SK-N-SH treated with all-trans-retinoic acid at 6 μM for 48 hours (cell line): Measurements from ENCODE around the gene CRELD2.

Source experiments
- ATAC-seq: fragments of 200-7000 bp; cut with Tn5 transposase; 3 replicates; pipeline ENCODE4 v1.9.1; 2020; ENCODE audit warnings: mild to moderate bottlenecking, moderate library complexity
- ARNTL ChIP-seq: fragments of 450-650 bp; formaldehyde crosslinking; IDR thresholded peaks from 2 replicates; pipeline ENCODE4 v1.5.0; 2020; ENCODE audit warnings: low read depth, mild to moderate bottlenecking, moderate library complexity, borderline replicate concordance
- BACH2 ChIP-seq: fragments of 250-450 bp; sonication (Bioruptor Pico); IDR thresholded peaks from 2 replicates; pipeline ENCODE4 v1.9.0; 2021; ENCODE audit warnings: mild to moderate bottlenecking, borderline replicate concordance
- CREB5 ChIP-seq: fragments of 250-450 bp; sonication (Bioruptor Pico); IDR thresholded peaks from 2 replicates; pipeline ENCODE4 v1.5.1; 2020; ENCODE audit warnings: low read depth, mild to moderate bottlenecking, moderate library complexity
- CSDC2 ChIP-seq: fragments of 250-450 bp; sonication (Bioruptor Pico); IDR thresholded peaks from 2 replicates; pipeline ENCODE4 v1.5.0; 2020; ENCODE audit warnings: mild to moderate bottlenecking, moderate library complexity
- CSRNP3 ChIP-seq: fragments of 250-450 bp; sonication (Bioruptor Pico); IDR thresholded peaks from 2 replicates; pipeline ENCODE4 v1.5.1; 2021; ENCODE audit warnings: mild to moderate bottlenecking, moderate library complexity
- ESRRG ChIP-seq: fragments of 250-450 bp; sonication (Bioruptor Pico); IDR thresholded peaks from 2 replicates; pipeline ENCODE4 v1.6.1; 2021; ENCODE audit warnings: mild to moderate bottlenecking
- GLIS3 ChIP-seq: fragments of 250-450 bp; sonication (Bioruptor Pico); IDR thresholded peaks from 2 replicates; pipeline ENCODE4 v1.5.0; 2020; ENCODE audit warnings: mild to moderate bottlenecking, moderate library complexity
- ISL1 ChIP-seq: fragments of 250-450 bp; sonication (Bioruptor Pico); IDR thresholded peaks from 2 replicates; pipeline ENCODE4 v2.1.2; 2022; ENCODE audit warnings: mild to moderate bottlenecking, moderate library complexity
- OSR1 ChIP-seq: fragments of 250-450 bp; sonication (Bioruptor Pico); IDR thresholded peaks from 2 replicates; pipeline ENCODE4 v1.8.0; 2022; ENCODE audit warnings: moderate library complexity, mild to moderate bottlenecking, inconsistent platforms
- PATZ1 ChIP-seq: fragments of 250-450 bp; sonication (Bioruptor Pico); IDR thresholded peaks from 2 replicates; pipeline ENCODE4 v1.8.0; 2020; ENCODE audit warnings: mild to moderate bottlenecking, moderate library complexity, borderline replicate concordance
- POU6F1 ChIP-seq: fragments of 250-450 bp; sonication (Bioruptor Pico); IDR thresholded peaks from 2 replicates; pipeline ENCODE4 v1.8.0; 2021; ENCODE audit warnings: low read depth, mild to moderate bottlenecking, moderate library complexity, borderline replicate concordance
- SNAI2 ChIP-seq: fragments of 250-450 bp; sonication (Bioruptor Pico); IDR thresholded peaks from 2 replicates; pipeline ENCODE4 v1.5.0; 2020; ENCODE audit warnings: mild to moderate bottlenecking, moderate library complexity
- TCF4 ChIP-seq: fragments of 250-450 bp; sonication (Bioruptor Pico); IDR thresholded peaks from 2 replicates; pipeline ENCODE4 v1.8.0; 2021; ENCODE audit warnings: mild to moderate bottlenecking, moderate library complexity, borderline replicate concordance
- TOX ChIP-seq: fragments of 250-450 bp; sonication (Bioruptor Pico); IDR thresholded peaks from 2 replicates; pipeline ENCODE4 v1.8.0; 2021; ENCODE audit warnings: mild to moderate bottlenecking, moderate library complexity, borderline replicate concordance
- TSHZ2 ChIP-seq: fragments of 250-450 bp; sonication (Bioruptor Pico); IDR thresholded peaks from 2 replicates; pipeline ENCODE4 v1.5.0; 2020; ENCODE audit warnings: mild to moderate bottlenecking, moderate library complexity
- ZC3H10 ChIP-seq: fragments of 250-450 bp; sonication (Bioruptor Pico); IDR thresholded peaks from 2 replicates; pipeline ENCODE4 v1.5.1; 2021; ENCODE audit warnings: mild to moderate bottlenecking, moderate library complexity
- ZFP3 ChIP-seq: fragments of 250-450 bp; sonication (Bioruptor Pico); IDR thresholded peaks from 2 replicates; pipeline ENCODE4 v1.5.0; 2020; ENCODE audit warnings: mild to moderate bottlenecking, moderate library complexity
- ZFP30 ChIP-seq: fragments of 450-650 bp; formaldehyde crosslinking; IDR thresholded peaks from 2 replicates; pipeline ENCODE4 v1.5.0; 2022; ENCODE audit warnings: mild to moderate bottlenecking, moderate library complexity
- ZNF565 ChIP-seq: fragments of 450-650 bp; formaldehyde crosslinking; conservative IDR thresholded peaks from 2 replicates; pipeline ENCODE4 v1.5.0; 2020; ENCODE audit warnings: low read depth, mild to moderate bottlenecking, moderate library complexity
- ZNF8 ChIP-seq: fragments of 450-650 bp; formaldehyde crosslinking; IDR thresholded peaks from 2 replicates; pipeline ENCODE4 v1.5.0; 2020; ENCODE audit warnings: mild to moderate bottlenecking, moderate library complexity

CRELD2 gene

GRCh38 chr22:49922484-49922883 is 4.0 kb downstream of the CRELD2 start (continued):
- TF ChIP-seq TSHZ2 (CRISPR knock-in tag) = no peak
- no peak for TF ChIP-seq CSDC2 (CRISPR knock-in tag)
- TF ChIP-seq ZC3H10 (CRISPR knock-in tag) = no peak
- no peak for TF ChIP-seq ARNTL (CRISPR knock-in tag)
- no peak for TF ChIP-seq ESRRG (CRISPR knock-in tag)
- TF ChIP-seq PATZ1 (CRISPR knock-in tag) = no peak
- no peak for TF ChIP-seq GLIS3 (CRISPR knock-in tag)

GRCh38 chr22:49922926-49923325 is 4.5 kb downstream of the CRELD2 start:
- no peak for ATAC-seq
- no peak for TF ChIP-seq ESRRG (CRISPR knock-in tag)
- no peak for TF ChIP-seq ISL1 (CRISPR knock-in tag)
- TF ChIP-seq ZNF565 (CRISPR knock-in tag) = no peak
- TF ChIP-seq CREB5 (CRISPR knock-in tag) = no peak
- TF ChIP-seq POU6F1 (CRISPR knock-in tag) = no peak
- TF ChIP-seq ZFP3 (CRISPR knock-in tag) = no peak
- TF ChIP-seq SNAI2 (CRISPR knock-in tag) = no peak
- TF ChIP-seq ZFP30 (CRISPR knock-in tag) = no peak
- no peak for TF ChIP-seq ARNTL (CRISPR knock-in tag)
- no peak for TF ChIP-seq CSRNP3 (CRISPR knock-in tag)
- no peak for TF ChIP-seq TCF4 (CRISPR knock-in tag)
- no peak for TF ChIP-seq CSDC2 (CRISPR knock-in tag)

GRCh38 chr22:49923445-49923844 is 5.0 kb downstream of the CRELD2 start:
- ATAC-seq = no peak
- no peak for TF ChIP-seq TSHZ2 (CRISPR knock-in tag)
- TF ChIP-seq BACH2 = no peak
- TF ChIP-seq CSDC2 (CRISPR knock-in tag) = no peak
- TF ChIP-seq TOX (CRISPR knock-in tag) = no peak
- TF ChIP-seq ZNF8 (CRISPR knock-in tag) = no peak
- no peak for TF ChIP-seq GLIS3 (CRISPR knock-in tag)
- TF ChIP-seq POU6F1 (CRISPR knock-in tag) = no peak
- TF ChIP-seq ZC3H10 (CRISPR knock-in tag) = no peak
- TF ChIP-seq ZFP30 (CRISPR knock-in tag) = no peak
- TF ChIP-seq PATZ1 (CRISPR knock-in tag) = no peak
- TF ChIP-seq SNAI2 (CRISPR knock-in tag) = no peak
- no peak for TF ChIP-seq OSR1 (CRISPR knock-in tag)
- TF ChIP-seq ISL1 (CRISPR knock-in tag) = no peak
- TF ChIP-seq ARNTL (CRISPR knock-in tag) = no peak
- TF ChIP-seq ZNF565 (CRISPR knock-in tag) = no peak
